Adrenal gland (tissue), 5 donors: Measurements from ENCODE around the gene SLC6A13.

Source experiments
- POLR2A ChIP-seq, 2 donors: fragments of 450-650 bp; IDR thresholded peaks; one replicate each; pipeline ENCODE4 v1.6.1; 2017; ENCODE audit warnings: antibody characterized with exemption in 2 of 2, mild to moderate bottlenecking in 2 of 2, moderate library complexity in 1 of 2
- TF ChIP-seq, protein P1 (sequence below), 6 experiments: fragments of 450-650 bp in 4 of 6; fragments of 200-600 bp in 2 of 6; sonication (generic) in 1 of 6; IDR thresholded peaks; 1 replicate in 5 of 6; 2 replicates in 1 of 6; pipeline versions ENCODE4 v1.5.1 to v1.8.0; 2016 to 2021; ENCODE audit warnings: antibody characterized with exemption in 6 of 6, mild to moderate bottlenecking in 2 of 6, moderate library complexity in 1 of 6
- donor health status: DM: no; HTN: no; CAD: no.

DNA sequence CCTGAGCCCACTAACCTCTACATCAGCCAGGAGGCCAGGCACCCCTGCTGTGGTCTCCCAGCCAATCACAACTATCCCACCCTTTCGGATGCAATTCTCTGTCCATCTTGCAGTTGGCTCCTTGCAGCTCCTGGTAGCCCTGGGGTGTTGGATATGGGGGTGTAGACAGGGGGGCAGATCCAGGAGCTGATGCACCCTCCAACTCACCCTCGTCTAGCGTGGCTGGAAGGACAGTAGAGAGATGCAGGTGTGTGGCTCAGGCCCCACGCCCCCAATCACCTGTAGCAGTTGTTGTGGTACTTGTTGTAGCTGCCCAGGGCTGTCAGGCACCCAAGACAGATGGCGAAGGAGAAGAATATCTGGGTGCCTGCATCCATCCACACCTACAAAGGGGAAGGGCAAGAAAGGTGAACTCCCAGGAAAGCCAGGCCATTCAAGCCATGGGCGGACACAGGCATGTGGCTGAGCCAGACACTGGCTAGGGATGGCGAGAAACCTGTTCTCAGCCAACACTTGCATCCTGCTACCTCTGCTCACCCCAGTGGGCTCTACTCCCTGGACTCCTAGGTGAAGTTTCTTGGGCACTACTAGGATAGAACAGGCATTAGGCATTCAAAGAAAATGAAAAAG is 35.2 kb downstream of the SLC6A13 start:
- TF ChIP-seq POLR2A (IDR thresholded peaks at IDR 0.05) = no peak
- TF ChIP-seq, protein P1, sequence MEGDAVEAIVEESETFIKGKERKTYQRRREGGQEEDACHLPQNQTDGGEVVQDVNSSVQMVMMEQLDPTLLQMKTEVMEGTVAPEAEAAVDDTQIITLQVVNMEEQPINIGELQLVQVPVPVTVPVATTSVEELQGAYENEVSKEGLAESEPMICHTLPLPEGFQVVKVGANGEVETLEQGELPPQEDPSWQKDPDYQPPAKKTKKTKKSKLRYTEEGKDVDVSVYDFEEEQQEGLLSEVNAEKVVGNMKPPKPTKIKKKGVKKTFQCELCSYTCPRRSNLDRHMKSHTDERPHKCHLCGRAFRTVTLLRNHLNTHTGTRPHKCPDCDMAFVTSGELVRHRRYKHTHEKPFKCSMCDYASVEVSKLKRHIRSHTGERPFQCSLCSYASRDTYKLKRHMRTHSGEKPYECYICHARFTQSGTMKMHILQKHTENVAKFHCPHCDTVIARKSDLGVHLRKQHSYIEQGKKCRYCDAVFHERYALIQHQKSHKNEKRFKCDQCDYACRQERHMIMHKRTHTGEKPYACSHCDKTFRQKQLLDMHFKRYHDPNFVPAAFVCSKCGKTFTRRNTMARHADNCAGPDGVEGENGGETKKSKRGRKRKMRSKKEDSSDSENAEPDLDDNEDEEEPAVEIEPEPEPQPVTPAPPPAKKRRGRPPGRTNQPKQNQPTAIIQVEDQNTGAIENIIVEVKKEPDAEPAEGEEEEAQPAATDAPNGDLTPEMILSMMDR (IDR thresholded peaks at IDR 0.05) = no peak
